ENCODE data around the gene CDK15. TPM values are rescaled to one million over a fixed set of nuclear protein-coding genes. Genes with fewer than 3 reads are reported as not detected.

CDK15 gene
- total RNA-seq, 2 donors from 2014 or later, result 1.5 to 8.3 TPM

GRCh38 chr2:201828220-201828619 is 21.9 kb downstream of the CDK15 start:
- Histone ChIP-seq H3K4me1 (ENCODE audit: control insufficient read depth in 1 of 2, low read depth in 2 of 2) (peaks cover 3 to 14% of the 10 kb centered on the region in 2 donors), H3K36me3 (no peaks in the 10 kb centered on the region), H3K27me3 (replicated peaks; ENCODE audit: insufficient read depth) (no peaks in the 10 kb centered on the region), H3K9me3 (no peaks in the 10 kb centered on the region), H3K4me3 (no peak overlapping the region), H3K27ac (no peak overlapping the region)
- ATAC-seq (ENCODE audit: insufficient number of reproducible peaks, low FRiP score, low read depth) (no peak), DNase-seq (ENCODE audit: low spot score) (no peak)
- no peak for TF ChIP-seq CTCF (IDR thresholded peaks at IDR 0.05)

GRCh38 chr2:201830666-201831065 is 24.3 kb downstream of the CDK15 start:
- Histone ChIP-seq H3K36me3 (no peaks in the 10 kb centered on the region), H3K4me1 (ENCODE audit: control insufficient read depth in 1 of 2, low read depth in 2 of 2) (peaks cover 0 to 7% of the 10 kb centered on the region in 2 donors), H3K9me3 (no peaks in the 10 kb centered on the region), H3K27me3 (replicated peaks; ENCODE audit: insufficient read depth) (no peaks in the 10 kb centered on the region), H3K4me3 (no peak overlapping the region), H3K27ac (no peak overlapping the region)
- ATAC-seq (ENCODE audit: insufficient number of reproducible peaks, low FRiP score, low read depth), result no peak
- no peak for DNase-seq (ENCODE audit: low spot score)
- no peak for TF ChIP-seq CTCF (IDR thresholded peaks at IDR 0.05)

GRCh38 chr2:201831469-201831868 is 25.1 kb downstream of the CDK15 start:
- Histone ChIP-seq H3K4me1 (ENCODE audit: control insufficient read depth in 1 of 2, low read depth in 2 of 2) (peaks cover 0 to 7% of the 10 kb centered on the region in 2 donors), H3K36me3 (no peaks in the 10 kb centered on the region), H3K27me3 (replicated peaks; ENCODE audit: insufficient read depth) (no peaks in the 10 kb centered on the region), H3K4me3 (no peak overlapping the region), H3K9me3 (no peaks in the 10 kb centered on the region), H3K27ac (peak overlapping the region in 1 of 2 donors; percentile 12)
- DNase-seq (ENCODE audit: low spot score) (no peak), ATAC-seq (ENCODE audit: insufficient number of reproducible peaks, low FRiP score, low read depth) (no peak)
- TF ChIP-seq CTCF (IDR thresholded peaks at IDR 0.05), result no peak

- DNase-seq (ENCODE audit: low spot score) (no peak), ATAC-seq (ENCODE audit: insufficient number of reproducible peaks, low FRiP score, low read depth) (no peak)
- Histone ChIP-seq H3K27ac (no peak overlapping the region), H3K36me3 (no peaks in the 10 kb centered on the region), H3K4me3 (no peak overlapping the region), H3K27me3 (replicated peaks; ENCODE audit: insufficient read depth) (no peaks in the 10 kb centered on the region), H3K4me1 (ENCODE audit: control insufficient read depth in 1 of 2, low read depth in 2 of 2) (peaks cover 0 to 7% of the 10 kb centered on the region in 2 donors), H3K9me3 (no peaks in the 10 kb centered on the region)
- no peak for TF ChIP-seq CTCF (IDR thresholded peaks at IDR 0.05)
Observed at GRCh38 chr2:201833781-201834180, 27.4 kb downstream of the CDK15 start.

GRCh38 chr2:201835066-201835465 is 28.7 kb downstream of the CDK15 start:
- no peak for DNase-seq (ENCODE audit: low spot score)
- H3K36me3 ChIP-seq, result no peaks in the 10 kb centered on the region
- H3K4me3 ChIP-seq, result no peak overlapping the region
- H3K4me1 ChIP-seq (ENCODE audit: control insufficient read depth in 1 of 2, low read depth in 2 of 2), result peaks cover 0 to 7% of the 10 kb centered on the region in 2 donors
- H3K27ac ChIP-seq, result no peak overlapping the region
- ATAC-seq (ENCODE audit: insufficient number of reproducible peaks, low FRiP score, low read depth), result no peak
- H3K9me3 ChIP-seq, result no peaks in the 10 kb centered on the region
- TF ChIP-seq CTCF (IDR thresholded peaks at IDR 0.05), result no peak
- no peaks in the 10 kb centered on the region for H3K27me3 ChIP-seq (replicated peaks; ENCODE audit: insufficient read depth)

Data from thoracic aorta (tissue), 2 donors.